GM18873 (cell line): ENCODE results near the gene GTSF1L.

ENCODE experiments used
- ATAC-seq: cut with Tn5 transposase; IDR thresholded peaks from one replicate; pipeline ENCODE4 v1.9.1; 2021; ENCODE audit warnings: mild to moderate bottlenecking, moderate library complexity, moderate number of reproducible peaks; ENCODE audit not compliant: unreplicated experiment, low FRiP score

GTSF1L gene

GRCh38 chr20:43746344-43747137 lies 19.7 kb upstream of the GTSF1L start:
- ATAC-seq: no peak

DNA sequence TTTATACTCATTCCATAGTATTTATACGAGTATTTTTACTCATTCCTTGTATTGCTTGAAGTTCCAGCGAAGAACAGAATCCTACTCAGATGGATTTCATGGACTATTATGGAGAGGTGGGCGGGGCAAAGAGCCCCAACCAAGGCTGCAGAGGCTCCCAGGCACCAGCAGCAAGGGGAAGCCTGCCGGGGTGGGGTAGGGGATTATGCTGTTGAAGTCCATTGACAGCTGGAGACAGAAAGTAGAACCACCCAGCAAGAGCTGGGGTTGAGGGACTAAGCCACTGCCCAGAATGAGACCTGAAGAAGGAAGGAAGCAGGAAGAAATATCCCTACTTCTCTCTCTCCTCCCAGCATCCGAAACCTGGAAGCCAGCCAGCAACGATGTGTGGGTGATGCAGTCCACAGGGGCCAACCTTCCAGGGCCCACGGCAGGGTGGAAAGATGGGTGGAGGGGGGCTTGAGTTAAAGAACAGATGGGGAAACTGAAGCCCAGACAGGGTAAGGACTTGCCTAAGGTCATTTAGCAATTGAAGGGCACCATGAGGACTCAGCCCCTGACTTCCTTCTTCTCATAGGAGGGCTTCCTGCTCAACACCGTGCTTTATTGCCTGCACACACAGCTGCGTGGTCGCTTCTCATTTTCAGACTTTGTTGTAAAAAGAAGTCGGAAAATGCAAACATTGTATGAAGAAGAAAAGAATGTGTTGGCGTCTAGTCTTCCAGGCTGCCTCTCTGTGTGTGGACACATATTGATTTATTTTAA lies 18.3 kb upstream of the GTSF1L start:
- no peak for ATAC-seq

DNA sequence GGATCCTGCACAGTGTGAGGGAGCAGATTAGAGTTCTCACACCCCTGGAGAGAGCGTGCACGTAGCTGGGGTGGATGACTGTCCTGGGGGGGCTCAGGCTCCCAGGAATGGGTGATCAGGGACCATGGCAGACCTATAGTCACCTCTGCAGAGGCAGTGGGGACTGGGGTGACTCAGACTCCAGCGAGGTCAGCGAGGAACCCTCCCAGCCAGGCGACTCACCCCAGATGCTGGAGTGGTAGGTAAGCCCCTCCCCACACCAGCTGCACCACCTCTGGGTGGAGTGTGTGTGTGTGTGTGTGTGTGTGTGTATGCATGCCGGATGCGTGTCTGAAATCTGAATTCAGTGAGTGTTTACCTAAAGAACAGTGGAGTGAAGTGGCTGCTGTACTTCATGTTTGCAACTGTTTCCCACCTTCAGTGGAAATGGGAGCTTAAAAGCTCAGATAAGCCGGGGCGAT lies 17.4 kb upstream of the GTSF1L start:
- ATAC-seq: no peak

GRCh38 chr20:43740642-43741041 lies 13.8 kb upstream of the GTSF1L start:
- no peak for ATAC-seq

GRCh38 chr20:43739148-43739749 lies 12.4 kb upstream of the GTSF1L start:
- no peak for ATAC-seq

DNA sequence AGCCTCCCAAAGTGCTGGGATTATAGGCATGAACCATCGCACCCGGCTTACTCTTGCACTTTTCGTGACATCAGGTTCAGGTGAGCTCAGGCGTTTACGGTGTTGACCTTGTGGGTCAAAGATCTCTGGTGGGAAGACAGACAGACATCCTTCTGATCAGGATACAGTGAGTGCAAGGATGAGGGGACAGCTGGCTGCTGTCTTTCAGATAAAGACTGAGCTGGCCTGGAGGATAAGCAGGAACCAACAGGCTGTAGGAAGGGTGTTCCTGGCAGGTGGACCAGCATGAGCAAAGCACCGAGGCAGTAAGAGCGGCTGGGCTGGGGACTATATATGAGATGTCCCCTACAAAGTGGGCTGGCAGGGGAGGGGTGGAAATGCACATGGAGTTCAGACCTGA lies 11.1 kb upstream of the GTSF1L start:
- no peak for ATAC-seq

DNA sequence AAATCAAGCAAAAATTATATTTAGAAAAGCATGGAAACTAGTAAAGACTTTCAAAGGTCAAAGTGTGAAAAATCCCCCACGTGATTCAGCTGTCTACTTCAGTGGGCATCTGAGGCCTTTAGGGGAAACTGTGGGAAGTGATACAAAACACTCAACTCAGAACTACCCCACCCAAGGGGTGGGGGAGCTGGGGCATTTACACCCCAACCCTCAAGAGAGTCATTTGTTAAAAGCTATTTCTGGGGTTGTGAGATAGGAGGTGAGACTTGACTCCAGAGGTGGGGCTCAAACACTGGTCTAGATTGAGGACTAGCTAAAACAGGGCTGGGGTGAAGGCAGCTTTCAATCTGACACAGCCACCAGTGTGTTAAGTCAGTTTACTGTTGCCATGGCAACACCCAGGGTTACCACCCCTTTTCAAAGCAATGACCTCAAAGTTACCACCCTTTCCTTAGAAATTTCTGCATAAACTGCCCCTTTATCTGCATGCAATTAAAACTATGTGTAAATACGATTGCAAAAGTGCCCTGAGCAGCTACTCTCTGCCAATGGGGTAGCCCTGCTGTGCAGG lies 9.9 kb upstream of the GTSF1L start:
- ATAC-seq: no peak

GRCh38 chr20:43731927-43732326 lies 5.1 kb upstream of the GTSF1L start:
- no peak for ATAC-seq

DNA sequence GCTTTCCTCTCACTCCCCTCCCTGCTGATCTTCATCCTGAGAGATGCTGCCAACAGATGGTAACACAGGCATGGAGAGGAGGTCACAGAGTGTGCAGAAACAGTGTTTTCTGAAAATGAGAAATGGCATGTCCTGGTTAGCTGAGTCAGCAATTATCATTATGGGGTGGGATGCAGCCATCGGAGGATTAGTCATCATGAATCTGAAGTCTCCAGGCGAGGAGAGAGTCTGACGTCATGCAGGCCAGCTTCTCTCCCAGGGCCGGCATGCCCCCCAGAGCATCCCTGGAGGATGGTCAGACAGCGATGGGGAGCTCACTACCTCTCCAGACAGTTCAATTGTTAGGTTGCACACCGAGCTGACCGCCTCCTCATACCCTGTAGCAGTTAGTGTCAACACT lies 4.7 kb upstream of the GTSF1L start:
- no peak for ATAC-seq

GRCh38 chr20:43728686-43729255 lies 2.0 kb upstream of the GTSF1L start:
- no peak for ATAC-seq

GRCh38 chr20:43727980-43728590 lies 1.3 kb upstream of the GTSF1L start:
- ATAC-seq: peak; percentile 50

DNA sequence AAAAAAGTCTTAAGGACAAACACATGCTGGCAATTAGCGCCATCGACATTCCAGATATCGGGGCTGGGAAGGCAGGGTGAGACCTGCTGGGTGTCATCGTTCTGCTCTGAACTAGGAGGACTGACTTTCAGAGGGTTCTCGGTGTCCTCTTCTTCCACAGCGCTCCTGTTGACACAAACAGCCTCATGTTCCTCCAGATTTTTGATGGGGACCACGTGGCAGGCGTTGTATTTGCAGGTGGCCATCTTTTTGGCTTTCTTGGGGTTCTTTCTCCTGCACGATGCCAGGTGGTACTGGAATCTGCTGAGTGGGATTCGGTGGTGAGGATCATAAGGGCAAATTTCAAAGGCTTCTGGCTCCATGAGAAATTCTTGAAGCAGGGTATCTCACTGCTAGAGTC lies 469 bp downstream of the GTSF1L start:
- ATAC-seq: no peak

DNA sequence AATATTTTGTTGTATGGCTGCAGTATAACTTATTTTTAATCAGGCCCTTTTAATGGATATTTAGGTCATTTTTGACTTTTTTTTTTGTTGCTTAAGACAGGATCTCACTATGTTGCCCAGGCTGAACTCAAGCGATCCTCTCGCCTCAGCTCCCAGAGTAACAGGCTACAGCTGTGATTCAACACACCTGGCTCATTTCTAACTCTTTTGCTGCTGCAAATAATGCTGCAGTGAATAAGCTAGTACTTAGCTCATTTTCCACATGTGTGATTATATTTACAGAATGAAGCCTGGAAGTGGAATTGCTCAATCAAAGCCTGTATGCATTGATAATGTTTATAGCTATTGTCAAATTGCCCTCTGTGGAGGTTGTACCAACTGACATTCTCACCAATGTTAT lies 1.1 kb downstream of the GTSF1L start:
- ATAC-seq: no peak

DNA sequence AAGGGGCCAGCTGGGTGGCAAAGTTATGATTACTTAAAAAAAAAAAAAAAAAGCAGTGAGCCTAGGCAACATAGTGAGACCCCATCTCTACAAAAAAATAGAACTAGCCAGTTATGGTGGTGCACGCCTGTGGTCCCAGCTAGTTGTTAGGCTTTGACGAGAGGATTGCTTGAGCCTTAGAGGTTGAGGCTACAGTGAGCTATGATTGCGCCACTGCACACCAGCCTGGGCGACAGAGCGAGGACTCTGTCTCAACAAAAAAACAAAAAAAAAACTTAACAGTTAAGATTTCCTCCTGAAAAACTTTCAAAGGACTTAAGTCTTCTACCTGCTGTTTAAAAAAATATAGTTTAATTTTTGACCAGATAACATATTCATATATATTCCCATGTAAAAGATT lies 2.4 kb downstream of the GTSF1L start:
- no peak for ATAC-seq

GRCh38 chr20:43723735-43724134 lies 3.1 kb downstream of the GTSF1L start:
- ATAC-seq: no peak

GRCh38 chr20:43723186-43723585 lies 3.6 kb downstream of the GTSF1L start:
- no peak for ATAC-seq

DNA sequence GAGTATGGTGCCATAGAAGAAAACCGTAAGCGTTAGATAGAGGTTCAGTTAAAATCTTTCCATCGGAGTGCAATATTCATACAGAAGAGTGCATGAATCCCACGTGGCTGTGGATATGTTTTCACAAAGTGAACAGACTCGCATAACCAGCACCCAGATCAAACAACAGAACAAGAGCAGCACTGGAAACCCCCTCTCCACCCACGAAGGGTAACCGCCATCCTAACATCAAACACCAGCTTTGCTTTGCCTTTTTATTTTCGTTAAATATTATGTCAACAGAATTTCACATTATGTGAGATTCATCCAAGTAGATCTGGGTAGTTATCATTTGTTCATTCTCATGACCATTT lies 4.7 kb downstream of the GTSF1L start:
- no peak for ATAC-seq

DNA sequence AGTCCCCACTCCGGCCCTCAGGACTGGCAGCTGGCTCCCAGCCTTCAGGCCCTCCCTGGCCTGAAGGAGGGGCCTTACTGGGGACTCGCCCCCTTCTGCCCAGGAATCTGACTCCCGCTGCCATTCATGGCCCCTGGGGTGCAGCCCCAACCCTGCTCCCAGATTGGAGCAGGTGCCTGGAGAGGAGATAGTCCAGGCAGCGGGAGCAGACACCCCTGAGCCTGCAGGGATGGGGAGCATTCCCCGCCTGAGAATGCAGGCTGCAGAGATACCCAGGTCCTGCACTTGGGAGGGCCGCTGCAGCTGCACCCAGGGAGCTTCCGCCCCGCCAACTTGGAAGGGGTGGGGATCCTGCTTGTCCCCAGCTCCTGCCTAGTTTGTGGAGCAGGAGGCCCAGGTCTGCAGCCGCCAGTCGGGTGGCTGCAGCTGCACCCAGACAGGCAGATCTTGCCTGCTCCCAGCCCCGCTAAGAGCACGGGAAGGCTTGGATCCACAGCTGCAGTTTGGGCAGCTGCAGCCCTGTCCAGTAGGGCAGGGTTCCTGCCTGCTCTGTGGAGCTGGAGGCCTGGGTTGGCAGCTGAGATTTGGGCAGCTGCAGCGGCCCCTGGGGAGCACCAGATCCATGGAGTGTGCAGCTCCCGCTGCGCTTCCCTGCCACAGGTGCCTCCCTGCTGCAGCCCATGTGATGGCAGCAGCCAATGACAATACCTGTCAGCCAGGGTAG lies 5.2 kb downstream of the GTSF1L start:
- ATAC-seq: no peak

GRCh38 chr20:43721097-43721428 lies 5.7 kb downstream of the GTSF1L start:
- no peak for ATAC-seq

DNA sequence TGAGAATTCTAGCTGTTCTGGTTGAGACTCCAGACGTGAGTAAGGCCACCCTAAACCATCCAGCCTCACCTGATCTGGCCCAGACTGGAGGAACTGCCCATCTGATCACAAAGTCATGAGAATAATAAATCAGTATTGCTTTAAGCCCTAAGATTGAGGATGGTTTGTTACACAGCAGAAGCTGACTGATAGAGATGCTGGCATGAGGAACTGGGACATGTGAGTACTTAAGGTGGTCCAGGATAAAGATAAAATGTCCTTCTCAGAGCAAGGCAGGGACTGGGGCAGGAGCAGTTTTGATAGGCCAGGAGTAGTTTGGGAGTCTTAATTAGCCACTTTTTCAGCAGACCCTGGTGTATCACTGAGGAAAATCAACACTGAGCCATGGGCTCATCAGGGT lies 6.8 kb downstream of the GTSF1L start:
- no peak for ATAC-seq
